HL-60 (cell line): ENCODE results near the gene JADE2.

Experiments
- GABPA ChIP-seq: IDR thresholded peaks from 2 replicates; pipeline ENCODE4 v1.6.1; 2012; ENCODE audit warnings: low read depth
- POLR2AphosphoS5 ChIP-seq: IDR thresholded peaks from 2 replicates; pipeline ENCODE4 v1.6.1; 2012; ENCODE audit warnings: low read depth
- SPI1 ChIP-seq: IDR thresholded peaks from 2 replicates; pipeline ENCODE4 v1.6.1; 2012; ENCODE audit warnings: low read depth, mild to moderate bottlenecking, borderline replicate concordance
- TF ChIP-seq, protein P1 (sequence below): IDR thresholded peaks from one replicate; pipeline ENCODE4 v1.5.1; 2011; ENCODE audit warnings: low read length, control low read depth, inconsistent platforms; ENCODE audit not compliant: insufficient read depth
- TF ChIP-seq, protein P2 (sequence below): IDR thresholded peaks from 2 replicates; pipeline ENCODE4 v1.6.1; 2012; ENCODE audit warnings: low read depth; ENCODE audit not compliant: insufficient replicate concordance

DNA sequence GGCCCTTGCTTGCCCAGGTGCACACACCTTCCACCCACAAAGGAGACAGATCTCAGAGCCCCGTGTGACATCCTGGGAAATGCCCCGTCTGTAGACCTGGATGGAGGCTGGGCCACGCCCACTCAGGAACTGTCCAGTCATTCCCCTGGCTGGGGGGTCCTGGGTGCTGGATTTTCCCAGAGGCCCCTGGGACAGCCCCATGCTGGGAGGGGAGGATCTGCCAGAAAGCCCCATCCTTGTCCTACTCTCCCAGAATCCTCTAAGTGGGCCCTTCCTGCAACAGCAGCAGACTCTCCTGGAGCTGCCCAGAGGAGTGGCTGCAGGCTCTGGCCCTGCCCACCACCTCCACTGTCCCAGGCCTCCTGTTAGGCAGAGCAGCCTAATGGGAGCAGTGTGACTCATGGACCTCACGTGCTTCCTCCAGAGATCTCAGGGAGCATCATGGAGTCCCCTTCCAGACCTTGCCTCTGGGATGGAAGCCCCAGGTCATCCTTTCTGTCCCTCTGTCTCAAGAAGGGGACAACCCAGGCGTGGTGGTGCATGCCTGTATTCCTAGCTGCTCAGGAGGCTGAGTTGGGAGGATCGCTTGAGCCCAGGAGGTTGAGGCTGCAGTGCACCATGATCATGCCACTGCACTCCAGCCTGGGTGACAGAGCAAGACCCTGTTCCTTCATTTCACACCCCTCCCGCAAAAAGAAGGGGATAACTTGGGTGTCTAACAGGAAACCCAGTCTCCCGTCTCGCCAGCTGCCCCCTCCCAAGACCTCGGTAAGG is 51.7 kb downstream of the JADE2 start:
- TF ChIP-seq, protein P1, sequence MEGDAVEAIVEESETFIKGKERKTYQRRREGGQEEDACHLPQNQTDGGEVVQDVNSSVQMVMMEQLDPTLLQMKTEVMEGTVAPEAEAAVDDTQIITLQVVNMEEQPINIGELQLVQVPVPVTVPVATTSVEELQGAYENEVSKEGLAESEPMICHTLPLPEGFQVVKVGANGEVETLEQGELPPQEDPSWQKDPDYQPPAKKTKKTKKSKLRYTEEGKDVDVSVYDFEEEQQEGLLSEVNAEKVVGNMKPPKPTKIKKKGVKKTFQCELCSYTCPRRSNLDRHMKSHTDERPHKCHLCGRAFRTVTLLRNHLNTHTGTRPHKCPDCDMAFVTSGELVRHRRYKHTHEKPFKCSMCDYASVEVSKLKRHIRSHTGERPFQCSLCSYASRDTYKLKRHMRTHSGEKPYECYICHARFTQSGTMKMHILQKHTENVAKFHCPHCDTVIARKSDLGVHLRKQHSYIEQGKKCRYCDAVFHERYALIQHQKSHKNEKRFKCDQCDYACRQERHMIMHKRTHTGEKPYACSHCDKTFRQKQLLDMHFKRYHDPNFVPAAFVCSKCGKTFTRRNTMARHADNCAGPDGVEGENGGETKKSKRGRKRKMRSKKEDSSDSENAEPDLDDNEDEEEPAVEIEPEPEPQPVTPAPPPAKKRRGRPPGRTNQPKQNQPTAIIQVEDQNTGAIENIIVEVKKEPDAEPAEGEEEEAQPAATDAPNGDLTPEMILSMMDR: no peak
- TF ChIP-seq, protein P2, sequence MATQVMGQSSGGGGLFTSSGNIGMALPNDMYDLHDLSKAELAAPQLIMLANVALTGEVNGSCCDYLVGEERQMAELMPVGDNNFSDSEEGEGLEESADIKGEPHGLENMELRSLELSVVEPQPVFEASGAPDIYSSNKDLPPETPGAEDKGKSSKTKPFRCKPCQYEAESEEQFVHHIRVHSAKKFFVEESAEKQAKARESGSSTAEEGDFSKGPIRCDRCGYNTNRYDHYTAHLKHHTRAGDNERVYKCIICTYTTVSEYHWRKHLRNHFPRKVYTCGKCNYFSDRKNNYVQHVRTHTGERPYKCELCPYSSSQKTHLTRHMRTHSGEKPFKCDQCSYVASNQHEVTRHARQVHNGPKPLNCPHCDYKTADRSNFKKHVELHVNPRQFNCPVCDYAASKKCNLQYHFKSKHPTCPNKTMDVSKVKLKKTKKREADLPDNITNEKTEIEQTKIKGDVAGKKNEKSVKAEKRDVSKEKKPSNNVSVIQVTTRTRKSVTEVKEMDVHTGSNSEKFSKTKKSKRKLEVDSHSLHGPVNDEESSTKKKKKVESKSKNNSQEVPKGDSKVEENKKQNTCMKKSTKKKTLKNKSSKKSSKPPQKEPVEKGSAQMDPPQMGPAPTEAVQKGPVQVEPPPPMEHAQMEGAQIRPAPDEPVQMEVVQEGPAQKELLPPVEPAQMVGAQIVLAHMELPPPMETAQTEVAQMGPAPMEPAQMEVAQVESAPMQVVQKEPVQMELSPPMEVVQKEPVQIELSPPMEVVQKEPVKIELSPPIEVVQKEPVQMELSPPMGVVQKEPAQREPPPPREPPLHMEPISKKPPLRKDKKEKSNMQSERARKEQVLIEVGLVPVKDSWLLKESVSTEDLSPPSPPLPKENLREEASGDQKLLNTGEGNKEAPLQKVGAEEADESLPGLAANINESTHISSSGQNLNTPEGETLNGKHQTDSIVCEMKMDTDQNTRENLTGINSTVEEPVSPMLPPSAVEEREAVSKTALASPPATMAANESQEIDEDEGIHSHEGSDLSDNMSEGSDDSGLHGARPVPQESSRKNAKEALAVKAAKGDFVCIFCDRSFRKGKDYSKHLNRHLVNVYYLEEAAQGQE: no peak
- no peak for TF ChIP-seq GABPA
- no peak for TF ChIP-seq POLR2AphosphoS5
- TF ChIP-seq SPI1: no peak
